ENCODE results near the gene GGN.
"Not testable (repeated sequence)": the region's sequence is repeated elsewhere in the genome, so short reads cannot be mapped to it uniquely, and the experiment has no call there.

The GGN gene, protein sequence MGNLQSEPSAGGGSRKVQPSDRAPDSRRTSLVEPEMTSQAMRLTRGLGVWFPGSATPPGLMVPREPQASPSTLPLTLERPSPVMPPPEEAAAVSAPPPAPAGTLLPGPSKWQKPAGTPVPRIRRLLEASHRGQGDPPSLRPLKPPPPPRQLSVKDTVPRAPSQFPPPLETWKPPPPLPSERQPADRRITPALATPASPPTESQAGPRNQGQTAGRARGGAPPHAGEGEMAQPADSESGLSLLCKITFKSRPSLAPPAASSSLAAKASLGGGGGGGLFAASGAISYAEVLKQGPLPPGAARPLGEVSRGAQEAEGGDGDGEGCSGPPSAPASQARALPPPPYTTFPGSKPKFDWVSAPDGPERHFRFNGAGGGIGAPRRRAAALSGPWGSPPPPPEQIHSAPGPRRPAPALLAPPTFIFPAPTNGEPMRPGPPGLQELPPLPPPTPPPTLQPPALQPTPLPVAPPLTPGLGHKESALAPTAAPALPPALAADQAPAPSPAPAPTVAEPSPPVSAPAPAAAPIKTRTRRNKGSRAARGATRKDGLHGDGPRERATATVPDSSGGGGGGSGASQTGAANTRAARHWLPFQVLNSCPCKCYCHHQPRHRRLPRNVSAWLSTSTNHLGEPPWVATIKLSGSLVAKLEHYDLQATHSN

DNA sequence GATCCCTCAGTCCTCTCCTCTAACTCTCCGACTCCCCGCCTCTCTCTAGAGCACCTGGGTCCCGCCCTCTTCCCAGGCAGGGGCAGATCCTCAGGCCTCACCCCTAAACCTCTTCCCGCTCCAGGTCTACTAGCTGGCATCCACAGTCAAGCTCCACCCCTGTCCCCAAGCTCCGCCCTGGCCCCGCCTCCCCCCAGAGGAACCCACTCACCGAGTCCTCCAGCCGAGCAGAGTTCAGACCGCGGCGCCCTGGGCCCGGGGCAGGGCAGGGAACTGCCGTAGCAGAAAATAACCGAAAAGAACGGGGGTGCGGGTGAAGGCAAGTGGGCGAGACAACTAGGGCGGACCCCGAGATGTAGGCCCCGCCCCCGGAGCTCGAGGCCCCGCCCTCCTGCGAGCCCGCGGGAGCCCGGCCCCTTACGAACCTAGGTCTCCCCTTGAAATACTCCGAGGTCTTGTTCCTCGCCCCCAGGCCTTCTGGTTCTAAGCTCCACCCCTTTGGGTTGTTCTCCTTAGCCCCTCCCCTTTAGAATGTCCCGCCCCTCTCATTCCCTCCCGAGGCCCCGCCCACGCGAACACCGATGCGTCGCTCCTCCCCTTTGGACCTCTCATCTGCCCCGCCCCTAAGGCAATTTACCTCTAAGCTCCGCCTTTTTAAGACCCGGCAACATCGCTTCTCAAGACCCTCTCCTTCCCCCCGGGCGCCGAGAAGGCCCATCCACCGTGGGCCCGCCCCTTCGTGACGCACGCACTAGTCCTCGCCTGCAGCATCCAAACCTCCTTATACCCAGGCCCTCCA lies at the start of gene GGN:
GGN (minus strand) TSS at position 485 of the 799 bp plus-strand sequence. CDS start 773 bp downstream, outside the sequence.
- peak; percentile 74 for ATAC-seq (ENCODE audit: low read depth)
- peak within 1 kb of the TSS; percentile 62 for H3K27ac Mint-ChIP-seq

GRCh38 chr19:38437295-38437694 lies 49.5 kb upstream of the GGN start:
- Mint-ChIP-seq H3K27ac (no peak overlapping the region), H3K4me1 (peaks cover 15% of the 10 kb centered on the region), H3K9me3 (no peaks in the 10 kb centered on the region), H3K27me3 (peaks cover 16% of the 10 kb centered on the region), H3K4me3 (no peak overlapping the region), H3K36me3 (no peaks in the 10 kb centered on the region)
- ATAC-seq (ENCODE audit: low read depth) = no peak
- no peak for DNase-seq (ENCODE audit: low spot score in 2 of 2)

More for the DNA sequence above, at the start of gene GGN:
- Mint-ChIP-seq H3K36me3 (peaks cover 17% of the 10 kb centered on the region), H3K4me3 (peak within 1 kb of the TSS; percentile 92), H3K27me3 (peaks cover 20% of the 10 kb centered on the region), H3K4me1 (peaks cover 16% of the 10 kb centered on the region), H3K9me3 (no peaks in the 10 kb centered on the region)
- DNase-seq (ENCODE audit: low spot score in 2 of 2) = peak; percentile 66 to 76

GRCh38 chr19:38434549-38435051 lies 46.8 kb upstream of the GGN start:
- Mint-ChIP-seq H3K36me3 (no peaks in the 10 kb centered on the region), H3K4me3 (peak overlapping the region; percentile 24)
- no peak for ATAC-seq (ENCODE audit: low read depth)

DNA sequence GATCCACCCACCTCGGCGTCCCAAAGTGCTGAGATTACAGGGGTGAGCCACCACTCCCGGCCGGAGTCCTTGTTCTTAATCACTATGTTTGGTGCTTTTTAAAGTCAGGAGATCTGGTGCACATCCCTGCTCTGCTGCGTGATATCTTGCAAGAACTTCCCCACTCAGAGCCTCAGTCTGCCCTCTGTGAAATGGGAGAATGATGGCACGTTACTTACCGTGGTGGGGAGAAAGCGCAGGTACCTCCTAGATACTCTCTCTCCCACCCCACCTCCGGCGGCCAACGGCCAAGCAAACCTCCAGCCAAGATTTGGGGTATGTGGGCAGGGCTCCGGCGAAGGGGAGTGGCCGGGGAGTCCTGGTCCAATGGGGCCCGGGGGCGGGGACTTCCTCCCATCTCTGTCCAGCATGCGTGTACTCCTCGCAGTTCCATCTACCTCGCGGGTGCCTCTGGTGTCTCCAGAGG lies 45.5 kb upstream of the GGN start, which contains the start of gene RYR1:
RYR1 (plus strand) TSS at position 424 of the 466 bp plus-strand sequence. CDS start 139 bp downstream, outside the sequence.
- Mint-ChIP-seq H3K36me3 (no peaks in the 10 kb centered on the region), H3K4me1 (peaks cover 10% of the 10 kb centered on the region), H3K27me3 (peaks cover 15% of the 10 kb centered on the region), H3K4me3 (peak within 1 kb of the TSS; percentile 55), H3K27ac (no peak within 1 kb of the TSS), H3K9me3 (no peaks in the 10 kb centered on the region)
- DNase-seq (ENCODE audit: low spot score in 2 of 2) (no peak), ATAC-seq (ENCODE audit: low read depth) (peak; percentile 77)

More at GRCh38 chr19:38434549-38435051, 46.8 kb upstream of the GGN start:
- no peak for DNase-seq (ENCODE audit: low spot score in 2 of 2)
- Mint-ChIP-seq H3K4me1 (peaks cover 10% of the 10 kb centered on the region), H3K27ac (no peak overlapping the region), H3K9me3 (no peaks in the 10 kb centered on the region), H3K27me3 (peaks cover 10% of the 10 kb centered on the region)

GRCh38 chr19:38430931-38431330 lies 43.1 kb upstream of the GGN start:
- Mint-ChIP-seq H3K27ac (no peak overlapping the region), H3K4me3 (no peak overlapping the region), H3K36me3 (no peaks in the 10 kb centered on the region), H3K4me1 (peaks cover 21% of the 10 kb centered on the region), H3K27me3 (peaks cover 12% of the 10 kb centered on the region), H3K9me3 (no peaks in the 10 kb centered on the region)
- ATAC-seq (ENCODE audit: low read depth) (no peak), DNase-seq (ENCODE audit: low spot score in 2 of 2) (no peak)

GRCh38 chr19:38429811-38430156 lies 42.0 kb upstream of the GGN start:
- Mint-ChIP-seq H3K27ac (no peak overlapping the region), H3K4me3 (no peak overlapping the region), H3K36me3 (no peaks in the 10 kb centered on the region), H3K27me3 (peaks cover 12% of the 10 kb centered on the region), H3K4me1 (peaks cover 28% of the 10 kb centered on the region), H3K9me3 (no peaks in the 10 kb centered on the region)
- ATAC-seq (ENCODE audit: low read depth) = no peak
- DNase-seq (ENCODE audit: low spot score in 2 of 2) = no peak

DNA sequence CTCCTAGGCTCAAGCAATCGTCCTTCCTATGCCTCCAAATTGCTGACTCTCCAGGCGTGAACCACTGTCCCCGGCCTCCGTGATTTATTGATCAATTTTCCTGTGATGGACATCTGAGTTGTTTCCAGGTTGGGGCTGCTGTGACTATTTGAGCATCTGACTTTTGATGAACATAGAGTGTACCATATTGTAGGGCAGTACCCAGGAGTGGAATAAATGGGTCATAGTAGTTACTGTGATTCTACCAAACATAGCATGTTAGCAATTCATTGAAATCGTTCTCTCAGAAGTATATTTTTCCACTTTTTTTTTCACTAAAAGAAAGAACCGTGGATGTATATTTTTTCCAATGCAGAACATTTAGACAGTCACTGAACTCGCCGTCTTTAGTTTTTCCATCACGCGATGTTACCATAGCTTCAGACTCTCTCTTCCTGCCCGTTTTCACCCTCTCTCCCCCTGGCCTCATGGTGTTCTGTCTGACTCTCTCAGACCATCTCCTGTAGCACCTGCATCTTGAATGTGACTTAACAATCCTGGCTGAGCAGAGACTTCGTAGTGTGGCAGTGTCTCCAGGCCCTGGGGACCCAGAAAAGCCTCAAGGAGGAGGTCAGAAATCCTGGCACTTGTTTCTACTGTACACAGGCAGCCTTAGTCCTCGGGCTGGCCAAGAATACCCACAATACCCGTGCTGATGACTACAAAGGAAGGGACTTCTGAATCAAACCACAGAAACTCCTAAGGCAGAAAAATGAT lies 41.4 kb upstream of the GGN start:
- H3K4me3 Mint-ChIP-seq = no peak overlapping the region
- H3K27me3 Mint-ChIP-seq = peaks cover 10% of the 10 kb centered on the region
- no peaks in the 10 kb centered on the region for H3K9me3 Mint-ChIP-seq
- ATAC-seq (ENCODE audit: low read depth) (no peak), DNase-seq (ENCODE audit: low spot score in 2 of 2) (no peak)
- peaks cover 25% of the 10 kb centered on the region for H3K4me1 Mint-ChIP-seq
- H3K27ac Mint-ChIP-seq = no peak overlapping the region
- no peaks in the 10 kb centered on the region for H3K36me3 Mint-ChIP-seq

GRCh38 chr19:38427035-38427677 lies 39.3 kb upstream of the GGN start:
- ATAC-seq (ENCODE audit: low read depth) = peak; percentile 65
- H3K27ac Mint-ChIP-seq; H3K27me3 Mint-ChIP-seq; H3K9me3 Mint-ChIP-seq; DNase-seq (ENCODE audit: low spot score in 2 of 2); H3K36me3 Mint-ChIP-seq: not testable (repeated sequence)
- Mint-ChIP-seq H3K4me1 (peaks cover 18% of the 10 kb centered on the region), H3K4me3 (peak overlapping the region; percentile 3)

DNA sequence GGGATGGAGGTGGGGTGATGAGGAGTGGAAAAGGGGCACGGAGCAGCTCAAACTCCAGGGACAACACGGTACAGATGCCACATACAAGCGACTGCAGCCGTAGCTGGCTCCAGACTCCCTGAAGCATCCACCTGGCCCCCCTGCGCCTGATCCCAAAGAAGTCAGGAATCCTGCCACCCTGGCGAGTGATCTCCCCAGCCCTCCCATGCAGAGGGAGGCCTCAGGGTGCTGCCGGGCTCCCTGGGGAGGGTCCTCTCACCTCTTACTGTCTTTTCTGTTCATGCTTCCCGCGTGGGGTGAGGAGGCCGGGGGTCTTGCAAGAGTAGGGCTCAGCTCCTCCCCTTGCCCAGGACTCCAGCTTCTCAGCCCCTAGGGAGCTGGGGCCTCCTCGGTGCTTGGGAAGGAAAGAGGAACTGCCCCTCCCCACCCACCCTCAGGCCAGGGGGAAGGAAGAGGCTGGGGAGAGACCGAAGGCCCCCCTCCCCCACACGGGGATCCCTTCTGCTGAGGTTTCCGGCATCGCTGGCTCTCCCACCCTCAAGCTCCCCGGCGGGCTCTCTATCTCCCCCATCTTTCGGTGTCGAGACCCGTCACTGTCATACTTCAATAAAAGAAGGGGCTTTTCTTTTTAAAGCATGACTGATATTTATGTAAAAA lies 38.1 kb upstream of the GGN start, which contains the start of gene RASGRP4:
RASGRP4 (minus strand) TSS at position 410 of the 657 bp plus-strand sequence; CDS start at position 282, 128 bp downstream.
- peaks cover 18% of the 10 kb centered on the region for H3K4me1 Mint-ChIP-seq
- peak within 1 kb of the TSS; percentile 3 for H3K27ac Mint-ChIP-seq
- DNase-seq (ENCODE audit: low spot score in 2 of 2) = peak in 1 of 2 donors; percentile 43
- peak; percentile 87 for ATAC-seq (ENCODE audit: low read depth)
- H3K27me3 Mint-ChIP-seq = peaks cover 5% of the 10 kb centered on the region
- no peaks in the 10 kb centered on the region for H3K9me3 Mint-ChIP-seq
- H3K36me3 Mint-ChIP-seq = no peaks in the 10 kb centered on the region
- H3K4me3 Mint-ChIP-seq = peak within 1 kb of the TSS; percentile 57

- DNase-seq (ENCODE audit: low spot score in 2 of 2) (no peak), ATAC-seq (ENCODE audit: low read depth) (no peak)
- Mint-ChIP-seq H3K27me3 (peaks cover 5% of the 10 kb centered on the region), H3K36me3 (no peaks in the 10 kb centered on the region), H3K27ac (no peak overlapping the region), H3K9me3 (no peaks in the 10 kb centered on the region), H3K4me1 (peaks cover 18% of the 10 kb centered on the region), H3K4me3 (peak overlapping the region; percentile 57)
Measured at GRCh38 chr19:38425222-38425809, 37.5 kb upstream of the GGN start.

GRCh38 chr19:38424272-38424671 lies 36.4 kb upstream of the GGN start:
- Mint-ChIP-seq H3K27me3 (peaks cover 2% of the 10 kb centered on the region), H3K4me3 (no peak overlapping the region), H3K27ac (no peak overlapping the region), H3K9me3 (no peaks in the 10 kb centered on the region), H3K36me3 (no peaks in the 10 kb centered on the region), H3K4me1 (peaks cover 18% of the 10 kb centered on the region)
- no peak for ATAC-seq (ENCODE audit: low read depth)
- DNase-seq (ENCODE audit: low spot score in 2 of 2) = no peak

DNA sequence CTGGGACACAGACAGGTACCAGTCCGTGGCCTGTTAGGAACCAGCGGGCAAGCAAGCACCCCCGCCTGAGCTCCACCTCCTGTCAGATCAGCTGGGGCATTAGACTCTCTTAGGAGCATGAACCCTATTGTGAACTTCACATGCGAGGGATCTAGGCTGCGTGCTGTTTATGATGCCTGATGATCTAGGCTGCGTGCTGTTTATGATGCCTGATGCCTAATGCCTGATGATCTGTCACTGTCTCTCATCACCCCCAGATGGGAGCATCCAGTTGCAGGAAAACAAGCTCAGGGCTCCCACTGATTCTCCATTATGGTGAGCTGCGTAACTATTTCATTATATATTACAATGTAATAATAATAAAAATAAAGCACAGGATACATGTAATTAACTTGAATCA lies 34.6 kb upstream of the GGN start:
- Mint-ChIP-seq H3K27ac (no peak overlapping the region), H3K9me3 (no peaks in the 10 kb centered on the region), H3K27me3 (no peaks in the 10 kb centered on the region), H3K36me3 (no peaks in the 10 kb centered on the region), H3K4me3 (no peak overlapping the region), H3K4me1 (peaks cover 27% of the 10 kb centered on the region)
- DNase-seq (ENCODE audit: low spot score in 2 of 2) (no peak), ATAC-seq (ENCODE audit: low read depth) (no peak)
